K562 (cell line): ENCODE measurements around the gene PSAP. TPM values are rescaled to one million over a fixed set of nuclear protein-coding genes. Genes with fewer than 3 reads are reported as not detected.

ENCODE experiments used
- ATF1 ChIP-seq, 2 experiments: fragments of 450-650 bp in 1 of 2; IDR thresholded peaks; 2 replicates each; pipeline ENCODE4 v1.6.1; 2016; ENCODE audit warnings: missing compliant biosample characterization in 1 of 2, missing genetic modification characterization in 1 of 2
- ATF7 ChIP-seq: fragments of 450-650 bp; IDR thresholded peaks from 2 replicates; pipeline ENCODE4 v1.7.1; 2014; ENCODE audit warnings: mild to moderate bottlenecking, moderate library complexity
- FOXM1 ChIP-seq, 2 experiments: fragments of 450-650 bp in 1 of 2; sonication (generic) in 1 of 2; formaldehyde crosslinking in 1 of 2; IDR thresholded peaks; 2 replicates each; pipeline versions ENCODE4 v1.6.1 to v1.9.0; 2017 to 2022; ENCODE audit warnings: low read depth in 2 of 2, mild to moderate bottlenecking in 2 of 2, missing genetic modification reagents in 1 of 2, moderate library complexity in 1 of 2
- GABPA ChIP-seq: fragments of 200-800 bp; sonication (Bioruptor generic); conservative IDR thresholded peaks from 2 replicates; pipeline ENCODE4 v1.6.1; 2016; ENCODE audit warnings: low read depth, missing genetic modification characterization, missing compliant biosample characterization
- JUNB ChIP-seq: fragments of 450-650 bp; formaldehyde crosslinking; conservative IDR thresholded peaks from 2 replicates; pipeline ENCODE4 v1.4.0; 2020; ENCODE audit warnings: mild to moderate bottlenecking
- JUND ChIP-seq, 2 experiments: IDR thresholded peaks; 2 replicates in 1 of 2; 3 replicates in 1 of 2; pipeline ENCODE4 v1.6.1; 2011; ENCODE audit warnings: borderline replicate concordance in 2 of 2, low read depth in 2 of 2, low read length in 2 of 2, improper control_type of control experiment in 1 of 2, missing biosample characterization in 1 of 2, missing genetic modification characterization in 1 of 2, missing genetic modification reagents in 1 of 2
- MCM5 ChIP-seq: fragments of 450-650 bp; IDR thresholded peaks from 2 replicates; pipeline ENCODE4 v1.6.1; 2016; ENCODE audit warnings: low read depth
- NFXL1 ChIP-seq: fragments of 450-650 bp; formaldehyde crosslinking; IDR thresholded peaks from 2 replicates; pipeline ENCODE4 v1.4.0; 2021; ENCODE audit warnings: mild to moderate bottlenecking
- PHF21A ChIP-seq: fragments of 450-650 bp; IDR thresholded peaks from 2 replicates; pipeline ENCODE4 v1.6.1; 2017; ENCODE audit warnings: low read depth, borderline replicate concordance
- POLR2H ChIP-seq: IDR thresholded peaks from 2 replicates; pipeline ENCODE4 v1.6.1; 2016; ENCODE audit warnings: missing genetic modification characterization, low read depth, mild to moderate bottlenecking, control low read depth, missing compliant biosample characterization, moderate library complexity
- SMARCA5 ChIP-seq: fragments of 450-650 bp; IDR thresholded peaks from 2 replicates; pipeline ENCODE4 v1.6.1; 2016
- SNIP1 ChIP-seq: fragments of 450-650 bp; IDR thresholded peaks from 2 replicates; pipeline ENCODE4 v1.7.1; 2017; ENCODE audit warnings: low read depth, mild to moderate bottlenecking
- TCF3 ChIP-seq: sonication (generic); formaldehyde crosslinking; IDR thresholded peaks from 2 replicates; pipeline ENCODE4 v1.4.0; 2020; ENCODE audit warnings: mild to moderate bottlenecking, missing genetic modification reagents
- THRAP3 ChIP-seq: fragments of 450-650 bp; IDR thresholded peaks from 2 replicates; pipeline ENCODE4 v1.6.1; 2016; ENCODE audit warnings: mild to moderate bottlenecking, inconsistent platforms, borderline replicate concordance
- TSHZ1 ChIP-seq: fragments of 250-450 bp; sonication (Bioruptor Pico); IDR thresholded peaks from 2 replicates; pipeline ENCODE4 v1.4.0; 2020; ENCODE audit warnings: mild to moderate bottlenecking, moderate library complexity
- ZNF23 ChIP-seq: fragments of 250-450 bp; sonication (Bioruptor Pico); IDR thresholded peaks from 2 replicates; pipeline ENCODE4 v1.4.0; 2020; ENCODE audit warnings: mild to moderate bottlenecking
- ZNF589 ChIP-seq: fragments of 200-800 bp; sonication (Bioruptor generic); IDR thresholded peaks from 2 replicates; pipeline ENCODE4 v1.6.1; 2016; ENCODE audit warnings: low read depth, missing genetic modification characterization, missing compliant biosample characterization
- ZNF655 ChIP-seq: fragments of 250-450 bp; sonication (Bioruptor Pico); IDR thresholded peaks from 2 replicates; pipeline ENCODE4 v1.5.0; 2021
- polyA plus RNA-seq, 8 experiments: library from polyadenylated mRNA; depleted of rRNA in 4 of 8; stranded (reverse) in 5 of 8; unstranded in 3 of 8; fragments of >200 nt; fragmentation: Nextera tagmentation in 2 of 8; fragmentation: Illumina TruSeq in 1 of 8; extraction: Ambion mirVana in 2 of 8; extraction: Trizol in 1 of 8; gene quantifications; 2 replicates each; pipeline versions ENCODE4 v1.2.1 to v1.2.3, GENCODE V29; 2011 to 2014; ENCODE audit warnings: inconsistent platforms in 1 of 8, missing spikeins in 1 of 8
- total RNA-seq, 7 experiments: library from RNA; depleted of rRNA in 6 of 7; stranded (reverse); fragments of >200 nt in 6 of 7; fragmentation: Illumina TruSeq in 2 of 7; extraction: Trizol in 2 of 7; gene quantifications; 2 replicates each; pipeline versions ENCODE4 v1.2.1 to v1.2.3, GENCODE V29; 2011 to 2021; ENCODE audit warnings: low replicate concordance in 1 of 7
- TF ChIP-seq, protein P1 (sequence below), 2 experiments: fragments of 450-650 bp; IDR thresholded peaks; 2 replicates each; pipeline ENCODE4 v1.6.1; 2016
- TF ChIP-seq, protein P2 (sequence below), 3 experiments: fragments of 200-800 bp in 1 of 3; sonication (Bioruptor generic) in 1 of 3; sonication (generic) in 1 of 3; formaldehyde crosslinking in 1 of 3; IDR thresholded peaks; 2 replicates each; pipeline versions ENCODE4 v1.6.1 to v1.8.0; 2016 to 2022; ENCODE audit warnings: mild to moderate bottlenecking in 2 of 3, missing compliant biosample characterization in 2 of 3, missing genetic modification characterization in 2 of 3, missing genetic modification reagents in 1 of 3

Gene PSAP
- total and polyA plus RNA-seq, 9 of the 15 experiments (the other 6 are each of a cell fraction or from before 2014, with no cell fraction given): 245 to 700 (median 429) TPM

DNA sequence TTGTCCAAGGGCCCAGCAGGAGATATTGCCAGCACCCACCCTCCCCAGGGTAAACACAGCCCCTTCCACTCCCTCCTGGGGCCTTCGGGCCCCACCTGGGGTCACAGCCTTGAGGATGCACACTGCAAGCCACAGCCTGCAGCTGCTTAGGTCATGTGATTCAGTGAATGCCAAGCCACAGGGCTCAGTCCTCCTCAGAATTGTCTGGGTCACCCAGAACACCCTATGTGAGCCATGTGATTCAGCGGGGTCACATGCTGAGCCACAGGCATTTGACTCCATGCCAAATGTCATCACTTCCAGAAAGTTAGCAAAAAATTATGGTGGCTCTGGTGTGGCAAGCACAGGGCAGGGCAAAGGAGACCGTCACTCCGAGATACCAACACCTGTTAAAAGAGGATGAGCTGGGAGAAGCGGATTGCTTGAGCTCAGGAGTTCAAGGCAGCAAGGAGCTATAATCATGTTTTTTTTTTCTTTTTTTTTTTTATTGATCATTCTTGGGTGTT lies 17.2 kb upstream of the PSAP start (continued):
- TF ChIP-seq ZNF655 (no peak), ZNF589 (CRISPR knock-in tag) (peak; percentile 90), SNIP1 (no peak), THRAP3 (no peak), FOXM1 (IDR thresholded peaks at IDR 0.05; ENCODE audit: low read depth) (0 out of 2 replicates have a peak, but pooled peaks have one; percentile 29), FOXM1 (CRISPR knock-in tag; IDR thresholded peaks at IDR 0.05; ENCODE audit: low read depth) (no peak), NFXL1 (CRISPR knock-in tag) (no peak; the same call in 1 of the 2 replicates), GABPA (peak; percentile 36; the same call in 1 of the 2 replicates), PHF21A (no peak), TCF3 (CRISPR knock-in tag) (no peak), ZNF23 (CRISPR knock-in tag) (no peak), MCM5 (no peak), ATF1 (CRISPR knock-in tag; IDR thresholded peaks at IDR 0.05) (no peak), ATF1 (tag; IDR thresholded peaks at IDR 0.05) (0 out of 2 replicates have a peak, but pooled peaks have one; percentile 39), SMARCA5 (peak; percentile 78; the same call in 1 of the 2 replicates), JUNB (CRISPR knock-in tag) (no peak), POLR2H (tag) (no peak), ATF7 (peak; percentile 43; the same call in 1 of the 2 replicates), JUND (IDR thresholded peaks at IDR 0.05; ENCODE audit: borderline replicate concordance, low read depth, low read length) (peak; percentile 64), JUND (tag; IDR thresholded peaks at IDR 0.05; ENCODE audit: borderline replicate concordance, low read depth, low read length) (peak; percentile 49; the same call in 1 of the 3 replicates), TSHZ1 (CRISPR knock-in tag) (no peak)
- TF ChIP-seq, protein P1, sequence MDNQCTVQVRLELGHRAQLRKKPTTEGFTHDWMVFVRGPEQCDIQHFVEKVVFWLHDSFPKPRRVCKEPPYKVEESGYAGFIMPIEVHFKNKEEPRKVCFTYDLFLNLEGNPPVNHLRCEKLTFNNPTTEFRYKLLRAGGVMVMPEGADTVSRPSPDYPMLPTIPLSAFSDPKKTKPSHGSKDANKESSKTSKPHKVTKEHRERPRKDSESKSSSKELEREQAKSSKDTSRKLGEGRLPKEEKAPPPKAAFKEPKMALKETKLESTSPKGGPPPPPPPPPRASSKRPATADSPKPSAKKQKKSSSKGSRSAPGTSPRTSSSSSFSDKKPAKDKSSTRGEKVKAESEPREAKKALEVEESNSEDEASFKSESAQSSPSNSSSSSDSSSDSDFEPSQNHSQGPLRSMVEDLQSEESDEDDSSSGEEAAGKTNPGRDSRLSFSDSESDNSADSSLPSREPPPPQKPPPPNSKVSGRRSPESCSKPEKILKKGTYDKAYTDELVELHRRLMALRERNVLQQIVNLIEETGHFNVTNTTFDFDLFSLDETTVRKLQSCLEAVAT (IDR thresholded peaks at IDR 0.05): peak in 1 of 2 experiments; percentile 54; a peak in 2 of 4 replicates
- TF ChIP-seq, protein P2, sequence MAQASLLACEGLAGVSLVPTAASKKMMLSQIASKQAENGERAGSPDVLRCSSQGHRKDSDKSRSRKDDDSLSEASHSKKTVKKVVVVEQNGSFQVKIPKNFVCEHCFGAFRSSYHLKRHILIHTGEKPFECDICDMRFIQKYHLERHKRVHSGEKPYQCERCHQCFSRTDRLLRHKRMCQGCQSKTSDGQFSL (CRISPR knock-in tag; IDR thresholded peaks at IDR 0.05): no peak
- TF ChIP-seq, protein P2 (tag; IDR thresholded peaks at IDR 0.05): 0 out of 4 replicates have a peak, but pooled peaks of 1 of the 2 experiments have one; percentile 55
